Measurements from ENCODE around the gene RPL6. TPM values are rescaled to one million over a fixed set of nuclear protein-coding genes. Genes with fewer than 3 reads are reported as not detected.

RPL6 gene
- total and polyA plus RNA-seq, 9 donors = 1,882 to 3,614 (median 2,099) TPM

DNA sequence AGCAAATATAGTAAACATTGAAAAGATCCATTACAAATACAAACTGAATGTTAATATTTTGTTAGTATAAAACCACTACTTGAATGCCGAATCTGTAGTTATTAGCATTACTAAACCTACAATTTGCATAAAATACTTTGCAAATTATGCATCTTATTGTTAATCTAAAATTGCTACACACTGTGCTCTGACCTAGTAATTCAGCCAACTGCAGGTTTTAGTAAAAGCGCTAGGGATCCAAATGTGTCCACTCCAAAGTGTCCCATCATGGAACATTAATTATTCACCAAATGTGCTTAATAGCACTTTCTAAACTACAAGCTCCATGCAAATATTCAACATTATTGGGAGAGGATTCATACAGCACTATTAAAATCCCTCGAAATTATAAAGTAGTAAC, 41.4 kb downstream of the RPL6 start:
- TF ChIP-seq EP300 (IDR thresholded peaks at IDR 0.05) (no peak), POLR2A (IDR thresholded peaks at IDR 0.05) (no peak)
- TF ChIP-seq, protein P1, sequence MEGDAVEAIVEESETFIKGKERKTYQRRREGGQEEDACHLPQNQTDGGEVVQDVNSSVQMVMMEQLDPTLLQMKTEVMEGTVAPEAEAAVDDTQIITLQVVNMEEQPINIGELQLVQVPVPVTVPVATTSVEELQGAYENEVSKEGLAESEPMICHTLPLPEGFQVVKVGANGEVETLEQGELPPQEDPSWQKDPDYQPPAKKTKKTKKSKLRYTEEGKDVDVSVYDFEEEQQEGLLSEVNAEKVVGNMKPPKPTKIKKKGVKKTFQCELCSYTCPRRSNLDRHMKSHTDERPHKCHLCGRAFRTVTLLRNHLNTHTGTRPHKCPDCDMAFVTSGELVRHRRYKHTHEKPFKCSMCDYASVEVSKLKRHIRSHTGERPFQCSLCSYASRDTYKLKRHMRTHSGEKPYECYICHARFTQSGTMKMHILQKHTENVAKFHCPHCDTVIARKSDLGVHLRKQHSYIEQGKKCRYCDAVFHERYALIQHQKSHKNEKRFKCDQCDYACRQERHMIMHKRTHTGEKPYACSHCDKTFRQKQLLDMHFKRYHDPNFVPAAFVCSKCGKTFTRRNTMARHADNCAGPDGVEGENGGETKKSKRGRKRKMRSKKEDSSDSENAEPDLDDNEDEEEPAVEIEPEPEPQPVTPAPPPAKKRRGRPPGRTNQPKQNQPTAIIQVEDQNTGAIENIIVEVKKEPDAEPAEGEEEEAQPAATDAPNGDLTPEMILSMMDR (IDR thresholded peaks at IDR 0.05) = no peak
- Histone ChIP-seq H3K4me1 (ENCODE audit: insufficient read depth) (peaks cover 1% of the 10 kb centered on the region), H3K36me3 (no peaks in the 10 kb centered on the region), H3K4me3 (no peak overlapping the region), H3K27ac (no peak overlapping the region), H3K27me3 (no peaks in the 10 kb centered on the region), H3K9me3 (no peaks in the 10 kb centered on the region)
- intact Hi-C loops (cut with DNase I) = no loop called here
- WGBS, 3 donors = 77 to 79% (median 79%) methylated on average over 3 of the region's 3 CpGs
- no peak for DNase-seq

DNA sequence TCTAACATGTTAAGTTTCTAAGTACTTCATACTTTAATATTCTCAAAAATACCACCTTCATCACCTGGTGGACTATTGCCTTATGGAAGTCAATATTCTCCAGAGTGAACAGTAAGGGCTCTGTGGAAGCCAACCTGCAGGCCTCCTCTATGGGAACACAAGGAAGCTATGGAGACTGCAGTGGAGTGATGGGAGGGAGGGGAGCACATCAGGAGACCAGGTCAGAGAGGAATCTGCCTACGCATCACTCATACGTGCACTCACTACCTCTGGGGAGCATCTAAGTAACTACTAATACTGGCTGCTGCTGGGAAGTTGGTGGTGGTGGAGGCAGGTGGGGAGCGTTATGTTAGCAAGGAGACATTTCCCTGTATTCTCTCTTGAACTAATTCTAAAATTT, 47.1 kb downstream of the RPL6 start:
- H3K9me3 ChIP-seq = no peaks in the 10 kb centered on the region
- no peak for TF ChIP-seq EP300 (IDR thresholded peaks at IDR 0.05)
- TF ChIP-seq POLR2A (IDR thresholded peaks at IDR 0.05) = no peak
- TF ChIP-seq, protein P1 (IDR thresholded peaks at IDR 0.05) = no peak
- intact Hi-C loops (cut with DNase I) = no loop called here
- DNase-seq = no peak
- H3K4me3 ChIP-seq = no peak overlapping the region
- H3K36me3 ChIP-seq = no peaks in the 10 kb centered on the region
- no peak overlapping the region for H3K27ac ChIP-seq
- WGBS, 3 donors = 97 to 98% (median 97%) methylated on average over 3 of the region's 3 CpGs
- H3K27me3 ChIP-seq = no peaks in the 10 kb centered on the region
- H3K4me1 ChIP-seq (ENCODE audit: insufficient read depth) = peaks cover under 1% of the 10 kb centered on the region

DNA sequence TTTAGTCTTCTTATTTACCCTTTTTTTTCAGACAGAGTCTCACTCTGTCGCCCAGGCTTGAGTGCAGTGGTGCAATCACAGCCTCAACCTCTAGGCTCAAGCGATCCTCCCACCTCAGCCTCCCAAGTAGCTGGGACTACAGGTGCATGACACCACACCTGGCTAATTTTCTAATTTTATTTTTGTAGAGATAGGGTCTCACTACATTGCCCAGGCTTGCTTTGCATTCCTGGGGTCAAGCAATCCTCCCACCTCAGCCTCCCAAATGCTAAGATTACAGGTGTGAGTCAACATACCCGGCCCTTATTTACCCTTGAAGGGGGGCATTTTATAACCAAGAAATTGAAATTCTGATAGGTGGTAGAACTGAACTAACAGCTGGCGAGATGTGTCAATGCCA, 48.1 kb downstream of the RPL6 start:
- Histone ChIP-seq H3K27ac (no peak overlapping the region), H3K27me3 (no peaks in the 10 kb centered on the region), H3K4me1 (ENCODE audit: insufficient read depth) (peaks cover 1% of the 10 kb centered on the region), H3K36me3 (no peaks in the 10 kb centered on the region), H3K9me3 (no peaks in the 10 kb centered on the region), H3K4me3 (no peak overlapping the region)
- no peak for TF ChIP-seq POLR2A (IDR thresholded peaks at IDR 0.05)
- 93 to 95% (median 93%) methylated on average over 4 of the region's 4 CpGs for WGBS, 3 donors
- intact Hi-C loops (cut with DNase I) = no loop called here
- no peak for DNase-seq

DNA sequence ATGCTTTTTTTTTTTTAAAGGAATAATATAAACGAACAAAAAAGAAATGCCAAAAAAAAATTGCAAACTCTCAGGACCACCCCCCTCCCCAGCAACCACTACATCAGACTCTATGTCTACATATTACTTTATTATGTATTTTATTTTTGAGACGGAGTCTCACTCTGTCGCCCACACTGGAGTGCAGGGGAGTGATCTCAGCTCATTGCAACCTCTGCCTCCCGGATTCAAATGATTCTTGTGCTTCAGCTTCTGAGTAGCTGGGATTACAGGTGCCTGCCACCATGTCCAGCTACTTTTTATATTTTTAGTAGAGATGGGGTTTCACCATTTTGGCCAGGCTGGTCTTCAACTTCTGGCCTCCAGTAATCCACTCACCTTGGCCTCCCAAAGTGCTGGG, 50.1 kb downstream of the RPL6 start:
- TF ChIP-seq POLR2A (IDR thresholded peaks at IDR 0.05) = no peak
- TF ChIP-seq, protein P1 (IDR thresholded peaks at IDR 0.05) = no peak
- no peak for TF ChIP-seq EP300 (IDR thresholded peaks at IDR 0.05)
- DNase-seq = no peak
- WGBS, 3 donors = 89 to 94% (median 93%) methylated on average over 4 of the region's 4 CpGs

DNA sequence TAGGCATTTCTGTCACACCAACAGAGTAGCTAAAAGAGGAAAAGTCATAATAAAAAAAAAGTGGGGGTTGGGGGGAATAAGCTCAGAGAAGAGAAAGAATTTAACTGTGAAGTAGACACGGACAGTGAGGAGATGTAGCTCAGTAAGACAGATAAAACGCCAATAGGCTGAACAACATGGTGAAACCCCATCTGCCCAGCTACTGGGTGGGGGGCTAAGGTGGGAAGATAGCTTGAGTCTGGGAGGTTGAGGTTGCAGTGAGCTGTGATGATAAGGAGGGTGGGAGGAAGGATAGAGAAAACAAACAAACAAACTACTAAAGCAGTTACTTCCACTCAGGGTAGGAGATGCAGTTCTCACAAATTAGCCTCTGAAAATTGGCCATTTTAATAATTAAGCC, 52.2 kb downstream of the RPL6 start:
- WGBS, 3 donors = 52 to 65% (median 59%) methylated on average over 2 of the region's 2 CpGs
- H3K36me3 ChIP-seq = no peaks in the 10 kb centered on the region

More for the DNA sequence above, 50.1 kb downstream of the RPL6 start:
- no peaks in the 10 kb centered on the region for H3K36me3 ChIP-seq
- no peaks in the 10 kb centered on the region for H3K9me3 ChIP-seq
- H3K27ac ChIP-seq = no peak overlapping the region
- intact Hi-C loops (cut with DNase I) = loop anchor here in 1 of 4 donors (5.0 kb wide), 1 partner anchor 572 kb away; no protein-coding TSS in a partner anchor
- no peaks in the 10 kb centered on the region for H3K27me3 ChIP-seq
- no peak overlapping the region for H3K4me3 ChIP-seq
- H3K4me1 ChIP-seq (ENCODE audit: insufficient read depth) = peaks cover 1% of the 10 kb centered on the region

More for the DNA sequence above, 52.2 kb downstream of the RPL6 start:
- Histone ChIP-seq H3K27ac (no peak overlapping the region), H3K4me3 (no peak overlapping the region), H3K9me3 (no peaks in the 10 kb centered on the region), H3K27me3 (no peaks in the 10 kb centered on the region), H3K4me1 (ENCODE audit: insufficient read depth) (peaks cover 1% of the 10 kb centered on the region)
- intact Hi-C loops (cut with DNase I) = loop anchor here in 1 of 4 donors (5.0 kb wide), 1 partner anchor 570 kb away; no protein-coding TSS in a partner anchor
- TF ChIP-seq, protein P1 (IDR thresholded peaks at IDR 0.05) = no peak
- no peak for TF ChIP-seq POLR2A (IDR thresholded peaks at IDR 0.05)
- no peak for TF ChIP-seq EP300 (IDR thresholded peaks at IDR 0.05)
- no peak for DNase-seq

Other genes starting within 250 kb of the RPL6 start
- gene HECTD4, start 27.2 kb downstream of the RPL6 start, total RNA-seq = 10 to 100 TPM; 25.3 to 47.3 (median 37.2) TPM
- gene HECTD4, start 27.2 kb downstream of the RPL6 start, polyA plus RNA-seq = 10 to 100 TPM; 12.3 to 28.3 TPM
- 10 to 100 TPM; 26.8 to 94.6 (median 68.1) TPM for gene PTPN11, start 9.3 kb upstream of the RPL6 start, total RNA-seq
- 10 to 100 TPM; 22.1 to 49.0 TPM for gene PTPN11, start 9.3 kb upstream of the RPL6 start, polyA plus RNA-seq

Data from ovary (tissue), 9 donors.